Measurements from ENCODE around the gene MAU2.

- no peak for TF ChIP-seq CTCF (IDR thresholded peaks at IDR 0.05; ENCODE audit: insufficient read depth, low read depth, low read length)
- no peak for TF ChIP-seq EZH2 (IDR thresholded peaks at IDR 0.05; ENCODE audit: insufficient read depth, low read length)
Measured at GRCh38 chr19:19278315-19278714, 42.3 kb upstream of the MAU2 start.
